B cell (primary cell): ENCODE results near the gene ZNF627. TPM values are rescaled to one million over a fixed set of nuclear protein-coding genes. Genes with fewer than 3 reads are reported as not detected.
A peak's percentile ranks its signal among the peaks of the same experiment; 100 is the strongest.

Experiments used
- ATAC-seq: fragments of 200-7000 bp; cut with Tn5 transposase; one replicate; pipeline ENCODE4 v1.10.0; 2021; ENCODE audit warnings: low read depth, mild to moderate bottlenecking, moderate number of reproducible peaks, moderate library complexity
- CTCF ChIA-PET: fragments of 350-600 bp; sonication (Branson Sonifier 250); formaldehyde crosslinking; loops from one replicate; lab custom pipeline; 2021; ENCODE audit warnings: antibody characterized with exemption, inconsistent platforms; lab: Charles Lee
- POLR2A ChIA-PET: fragments of 350-600 bp; sonication (Branson Sonifier 250); formaldehyde crosslinking; loops from one replicate; lab custom pipeline; 2021; ENCODE audit warnings: antibody characterized with exemption; lab: Charles Lee
- DNase-seq: peaks from one replicate; pipeline ENCODE4 v3.0.0; 2013
- H2AFZ ChIP-seq: 2 replicates; pipeline ENCODE4 v1.6.1; 2012; ENCODE audit warnings: mild to moderate bottlenecking, low read depth, low read length; ENCODE audit not compliant: insufficient read depth, poor library complexity, severe bottlenecking
- H3K27ac ChIP-seq, 2 donors: 1 replicate in 1 of 2; 2 replicates in 1 of 2; pipeline ENCODE4 v1.5.1; 2012 to 2013; ENCODE audit warnings: low read length in 2 of 2, mild to moderate bottlenecking in 2 of 2, moderate library complexity in 1 of 2
- H3K27me3 ChIP-seq, 4 experiments: fragments of 200-600 bp in 1 of 4; sonication (generic) in 1 of 4; replicated peaks in 1 of 4; 1 replicate in 2 of 4; 2 replicates in 2 of 4; pipeline versions ENCODE4 v1.6.1 to v1.7.0; 2013 to 2016; ENCODE audit warnings: low read length in 3 of 4, mild to moderate bottlenecking in 2 of 4, mixed read lengths in 1 of 4, moderate library complexity in 1 of 4; ENCODE audit not compliant: insufficient read depth in 4 of 4, control insufficient read depth in 3 of 4; ENCODE audit errors: control extremely low read depth in 1 of 4
- H3K36me3 ChIP-seq, 2 experiments: replicated peaks in 1 of 2; 1 replicate in 1 of 2; 2 replicates in 1 of 2; pipeline versions ENCODE4 v1.6.1 to v1.7.1; 2013; ENCODE audit warnings: low read length in 1 of 2; ENCODE audit not compliant: insufficient read depth in 2 of 2, control insufficient read depth in 1 of 2; ENCODE audit errors: control extremely low read depth in 1 of 2, extremely low read depth in 1 of 2
- H3K4me1 ChIP-seq, 2 donors: fragments of 200-600 bp in 1 of 2; sonication (generic) in 1 of 2; 1 replicate in 1 of 2; 2 replicates in 1 of 2; pipeline versions ENCODE4 v1.5.1 to v1.6.1; 2013 to 2017; ENCODE audit warnings: low read length in 2 of 2; ENCODE audit not compliant: control insufficient read depth in 2 of 2, insufficient read depth in 2 of 2
- H3K4me2 ChIP-seq: replicated peaks from 2 replicates; pipeline ENCODE3; 2012; ENCODE audit warnings: mild to moderate bottlenecking, low read depth, low read length; ENCODE audit not compliant: poor library complexity, severe bottlenecking
- H3K4me3 ChIP-seq, 5 experiments: fragments of 200-600 bp in 1 of 5; sonication (generic) in 1 of 5; 1 replicate in 3 of 5; 2 replicates in 2 of 5; pipeline versions ENCODE4 v1.5.1 to v1.7.0; 2011 to 2016; ENCODE audit warnings: low read length in 4 of 5, mild to moderate bottlenecking in 4 of 5, low read depth in 2 of 5, control low read depth in 1 of 5, moderate library complexity in 1 of 5; ENCODE audit not compliant: insufficient read depth in 1 of 5; ENCODE audit errors: control extremely low read depth in 1 of 5, extremely low read depth in 1 of 5
- H3K79me2 ChIP-seq: fragments of 200-600 bp; sonication (generic); one replicate; pipeline ENCODE4 v1.6.0; 2016; ENCODE audit warnings: low read length; ENCODE audit not compliant: control insufficient read depth, insufficient read depth
- H3K9ac ChIP-seq: fragments of 200-600 bp; sonication (generic); 2 replicates; pipeline ENCODE4 v1.6.1; 2017; ENCODE audit warnings: mild to moderate bottlenecking, low read length, moderate library complexity
- H3K9me3 ChIP-seq, 3 donors: one replicate each; pipeline versions ENCODE4 v1.6.1 to v1.7.1; 2013; ENCODE audit warnings: low read length in 2 of 3; ENCODE audit not compliant: control insufficient read depth in 2 of 3, insufficient read depth in 1 of 3; ENCODE audit errors: control extremely low read depth in 1 of 3
- H4K20me1 ChIP-seq: 2 replicates; pipeline ENCODE4 v1.6.0; 2012; ENCODE audit warnings: mild to moderate bottlenecking, low read length; ENCODE audit not compliant: insufficient read depth, control insufficient read depth, poor library complexity, severe bottlenecking
- H3K27ac Mint-ChIP-seq: one replicate; pipeline ENCODE4 v1.8.0; 2021; ENCODE audit warnings: mixed read lengths
- H3K27me3 Mint-ChIP-seq: one replicate; pipeline ENCODE4 v1.8.0; 2021; ENCODE audit warnings: mixed read lengths
- H3K4me1 Mint-ChIP-seq: one replicate; pipeline ENCODE4 v1.8.0; 2021; ENCODE audit warnings: mixed read lengths
- H3K4me3 Mint-ChIP-seq: one replicate; pipeline ENCODE4 v1.8.0; 2021; ENCODE audit warnings: mixed read lengths
- H3K9me3 Mint-ChIP-seq: one replicate; pipeline ENCODE4 v1.8.0; 2022; ENCODE audit warnings: mixed read lengths; ENCODE audit not compliant: insufficient read depth
- EZH2 ChIP-seq: IDR thresholded peaks from 2 replicates; pipeline ENCODE4 v1.6.1; 2012; ENCODE audit warnings: borderline replicate concordance, low read depth, mild to moderate bottlenecking, moderate library complexity, low read length; ENCODE audit not compliant: insufficient read depth, poor library complexity, severe bottlenecking
- WGBS: methylation state at CpG from one replicate; pipeline ENCODE4 v1.1.5; 2013; ENCODE audit warnings: missing lambda C conversion rate; ENCODE audit not compliant: insufficient coverage; 5-methylcytosine and 5-hydroxymethylcytosine counted together
- intact Hi-C: fragments of 100-400 bp; cut with micrococcal nuclease; formaldehyde crosslinking; loops from one replicate; pipeline ENCODE4 v1.10.0; 2022
- polyA plus RNA-seq: library from polyadenylated mRNA; depleted of rRNA; stranded (reverse); fragments of >200 nt; gene quantifications from 2 replicates; pipeline ENCODE4 v1.2.3, GENCODE V29; 2012
- total RNA-seq, 2 donors: library from RNA; stranded (reverse); fragments of 120-200 nt in 1 of 2; gene quantifications; 1 replicate in 1 of 2; 2 replicates in 1 of 2; pipeline versions ENCODE4 v1.2.3 to v1.2.4, GENCODE V29; 2013 to 2022
- TF ChIP-seq, protein P1 (sequence below): fragments of 200-600 bp; IDR thresholded peaks from one replicate; pipeline ENCODE4 v1.8.0; 2022; ENCODE audit warnings: antibody characterized with exemption, mild to moderate bottlenecking

The ZNF627 gene
- total and polyA plus RNA-seq, 2 donors (not counting 1 experiment from before 2014, with no cell fraction given): 9.6 to 26.2 TPM

DNA sequence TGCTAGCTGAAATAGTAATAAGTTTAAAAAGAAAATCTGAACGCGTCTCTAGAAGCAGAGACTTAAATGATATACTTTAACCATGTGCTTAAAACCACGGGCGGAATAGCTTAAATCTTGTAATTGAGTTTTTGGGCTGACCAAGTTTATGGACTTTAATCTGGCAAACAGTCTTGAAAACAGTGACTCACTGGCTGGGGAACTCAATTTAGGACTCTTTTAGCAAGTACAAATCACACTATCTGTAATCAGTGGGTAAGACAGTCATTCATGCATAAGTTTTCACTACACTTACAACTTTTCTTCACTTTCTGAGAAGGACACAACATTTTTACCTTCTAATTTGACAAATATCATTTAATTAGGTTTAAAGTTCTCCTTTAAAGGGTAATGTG lies 26.8 kb downstream of the ZNF627 start:
- H4K20me1 ChIP-seq: no peaks in the 10 kb centered on the region
- peaks cover 0 to 6% of the 10 kb centered on the region in 2 experiments for H3K36me3 ChIP-seq
- H3K9me3 Mint-ChIP-seq: no peaks in the 10 kb centered on the region
- H3K27me3 Mint-ChIP-seq: peaks cover 6% of the 10 kb centered on the region
- no peak for ATAC-seq
- WGBS: no CpG with 5 or more reads among the region's 4 CpGs
- H2AFZ ChIP-seq: no peak overlapping the region
- no peak for TF ChIP-seq EZH2
- intact Hi-C loops: no loop called here
- H3K4me3 Mint-ChIP-seq: no peak overlapping the region
- H3K79me2 ChIP-seq: no peaks in the 10 kb centered on the region
- no peak overlapping the region for H3K27ac ChIP-seq
- ChIA-PET POLR2A (no interaction called here), CTCF (no interaction called here)
- peaks cover 10 to 11% of the 10 kb centered on the region in 2 donors for H3K4me1 ChIP-seq
- no peak for DNase-seq
- H3K27me3 ChIP-seq: no peaks in the 10 kb centered on the region
- H3K9ac ChIP-seq: no peak overlapping the region
- no peak overlapping the region for H3K27ac Mint-ChIP-seq
- H3K9me3 ChIP-seq: peaks cover 0 to 6% (median 0%) of the 10 kb centered on the region in 3 donors
- peak overlapping the region; percentile 63 for H3K4me2 ChIP-seq
- H3K4me3 ChIP-seq: peak overlapping the region in 1 of 5 experiments; percentile 16
- H3K4me1 Mint-ChIP-seq: peaks cover 14% of the 10 kb centered on the region

DNA sequence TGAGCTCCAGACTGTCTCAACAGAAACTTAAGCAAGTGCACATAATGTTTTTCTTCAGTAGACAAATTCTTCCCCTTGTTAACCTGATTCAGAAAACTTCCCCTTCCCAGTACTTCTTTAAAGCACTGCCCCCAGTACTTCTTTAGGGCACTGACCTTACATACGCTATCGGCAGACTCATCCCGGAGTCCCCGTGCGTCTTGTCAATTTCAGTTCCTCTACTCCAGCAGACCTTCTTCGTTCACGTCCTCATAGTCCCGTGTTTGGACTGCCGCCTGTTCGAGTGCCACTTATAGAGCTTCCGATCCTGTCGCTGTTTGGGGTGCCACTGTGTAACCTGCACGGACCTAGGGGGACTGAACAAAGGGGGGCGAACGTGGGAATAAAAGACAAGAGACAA lies 29.0 kb downstream of the ZNF627 start:
- Histone ChIP-seq H3K36me3 (no peaks in the 10 kb centered on the region), H2AFZ (no peak overlapping the region), H3K9me3 (peaks cover 0 to 3% (median 0%) of the 10 kb centered on the region in 3 donors), H3K4me1 (peaks cover 10 to 11% of the 10 kb centered on the region in 2 donors), H3K4me2 (no peak overlapping the region), H3K79me2 (no peaks in the 10 kb centered on the region), H3K9ac (no peak overlapping the region), H4K20me1 (no peaks in the 10 kb centered on the region), H3K27ac (no peak overlapping the region), H3K27me3 (peaks cover 0 to 4% (median 0%) of the 10 kb centered on the region in 4 experiments), H3K4me3 (no peak overlapping the region)
- no peak for ATAC-seq
- Mint-ChIP-seq H3K27ac (no peak overlapping the region), H3K9me3 (no peaks in the 10 kb centered on the region), H3K4me3 (no peak overlapping the region), H3K27me3 (peaks cover 9% of the 10 kb centered on the region), H3K4me1 (peaks cover 14% of the 10 kb centered on the region)
- TF ChIP-seq, protein P1, sequence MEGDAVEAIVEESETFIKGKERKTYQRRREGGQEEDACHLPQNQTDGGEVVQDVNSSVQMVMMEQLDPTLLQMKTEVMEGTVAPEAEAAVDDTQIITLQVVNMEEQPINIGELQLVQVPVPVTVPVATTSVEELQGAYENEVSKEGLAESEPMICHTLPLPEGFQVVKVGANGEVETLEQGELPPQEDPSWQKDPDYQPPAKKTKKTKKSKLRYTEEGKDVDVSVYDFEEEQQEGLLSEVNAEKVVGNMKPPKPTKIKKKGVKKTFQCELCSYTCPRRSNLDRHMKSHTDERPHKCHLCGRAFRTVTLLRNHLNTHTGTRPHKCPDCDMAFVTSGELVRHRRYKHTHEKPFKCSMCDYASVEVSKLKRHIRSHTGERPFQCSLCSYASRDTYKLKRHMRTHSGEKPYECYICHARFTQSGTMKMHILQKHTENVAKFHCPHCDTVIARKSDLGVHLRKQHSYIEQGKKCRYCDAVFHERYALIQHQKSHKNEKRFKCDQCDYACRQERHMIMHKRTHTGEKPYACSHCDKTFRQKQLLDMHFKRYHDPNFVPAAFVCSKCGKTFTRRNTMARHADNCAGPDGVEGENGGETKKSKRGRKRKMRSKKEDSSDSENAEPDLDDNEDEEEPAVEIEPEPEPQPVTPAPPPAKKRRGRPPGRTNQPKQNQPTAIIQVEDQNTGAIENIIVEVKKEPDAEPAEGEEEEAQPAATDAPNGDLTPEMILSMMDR: no peak
- TF ChIP-seq EZH2: no peak
- CTCF ChIA-PET: no interaction called here
- no peak for DNase-seq
- intact Hi-C loops: no loop called here
- POLR2A ChIA-PET: no interaction called here
- 89% methylated on average over 15 of the region's 15 CpGs for WGBS
